Astrocyte of the spinal cord (primary cell): ENCODE data around the gene AMT.

Experiments
- DNase-seq: peaks from one replicate; pipeline ENCODE4 v3.0.0; 2011; ENCODE audit warnings: low read depth, low spot score
- H3K4me3 ChIP-seq: 2 replicates; pipeline ENCODE4 v1.5.1; 2011; ENCODE audit warnings: low read depth, mild to moderate bottlenecking, low read length, moderate library complexity
- in situ Hi-C: cut with HindIII; loops from 2 replicates; pipeline ENCODE4 v1.10.0; 2017; ENCODE audit warnings: low sequenced_read_pairs
- TF ChIP-seq, protein P1 (sequence below): IDR thresholded peaks from 2 replicates; pipeline ENCODE4 v1.5.1; 2012; ENCODE audit warnings: low read depth, mild to moderate bottlenecking, low read length, inconsistent platforms

Gene AMT

GRCh38 chr3:49414753-49415152 is 7.5 kb downstream of the AMT start:
- in situ Hi-C loops, result no loop called here
- H3K4me3 ChIP-seq, result no peak overlapping the region
- no peak for DNase-seq
- TF ChIP-seq, protein P1, sequence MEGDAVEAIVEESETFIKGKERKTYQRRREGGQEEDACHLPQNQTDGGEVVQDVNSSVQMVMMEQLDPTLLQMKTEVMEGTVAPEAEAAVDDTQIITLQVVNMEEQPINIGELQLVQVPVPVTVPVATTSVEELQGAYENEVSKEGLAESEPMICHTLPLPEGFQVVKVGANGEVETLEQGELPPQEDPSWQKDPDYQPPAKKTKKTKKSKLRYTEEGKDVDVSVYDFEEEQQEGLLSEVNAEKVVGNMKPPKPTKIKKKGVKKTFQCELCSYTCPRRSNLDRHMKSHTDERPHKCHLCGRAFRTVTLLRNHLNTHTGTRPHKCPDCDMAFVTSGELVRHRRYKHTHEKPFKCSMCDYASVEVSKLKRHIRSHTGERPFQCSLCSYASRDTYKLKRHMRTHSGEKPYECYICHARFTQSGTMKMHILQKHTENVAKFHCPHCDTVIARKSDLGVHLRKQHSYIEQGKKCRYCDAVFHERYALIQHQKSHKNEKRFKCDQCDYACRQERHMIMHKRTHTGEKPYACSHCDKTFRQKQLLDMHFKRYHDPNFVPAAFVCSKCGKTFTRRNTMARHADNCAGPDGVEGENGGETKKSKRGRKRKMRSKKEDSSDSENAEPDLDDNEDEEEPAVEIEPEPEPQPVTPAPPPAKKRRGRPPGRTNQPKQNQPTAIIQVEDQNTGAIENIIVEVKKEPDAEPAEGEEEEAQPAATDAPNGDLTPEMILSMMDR, result no peak

- peak overlapping the region; percentile 67 for H3K4me3 ChIP-seq
- no peak for DNase-seq
- TF ChIP-seq, protein P1, result no peak
- in situ Hi-C loops, result no loop called here
These were observed 8.9 kb downstream of the AMT start for GRCh38 chr3:49413338-49413734.

DNA sequence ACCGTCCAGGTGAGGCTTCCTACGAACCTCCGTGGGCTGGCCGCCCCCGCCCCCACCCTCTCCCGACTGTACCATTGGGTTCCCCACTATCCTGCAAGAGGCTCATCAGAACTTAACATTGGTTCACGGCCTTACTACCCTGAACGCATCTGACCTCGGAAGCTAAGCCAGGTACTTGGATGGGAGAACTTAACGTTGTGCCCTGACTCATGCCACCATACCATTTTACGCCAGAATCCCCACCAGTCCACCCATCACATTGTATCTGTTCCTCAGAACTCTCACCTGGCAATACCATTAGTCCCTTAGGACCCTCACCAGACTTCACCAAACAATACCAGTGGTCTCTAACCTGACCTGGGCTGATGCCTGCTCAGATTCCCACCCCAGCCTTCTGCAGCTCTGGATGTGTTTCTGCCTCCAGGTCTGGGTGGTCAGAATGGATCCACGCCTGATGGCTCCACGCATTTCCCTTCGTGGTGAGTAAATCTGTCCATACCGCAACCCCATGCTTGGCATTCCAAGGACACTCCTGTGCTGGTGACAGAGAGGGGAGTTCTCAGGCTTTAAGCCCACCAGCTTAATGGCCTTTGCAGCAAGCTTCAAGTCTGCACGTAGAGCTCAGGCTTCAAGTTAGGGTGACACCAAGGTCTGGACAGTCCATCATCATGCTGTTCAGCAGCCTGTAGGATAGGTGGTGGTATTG is 9.5 kb downstream of the AMT start:
- TF ChIP-seq, protein P1, result no peak
- in situ Hi-C loops, result no loop called here
- H3K4me3 ChIP-seq, result peak overlapping the region; percentile 67
- no peak for DNase-seq

DNA sequence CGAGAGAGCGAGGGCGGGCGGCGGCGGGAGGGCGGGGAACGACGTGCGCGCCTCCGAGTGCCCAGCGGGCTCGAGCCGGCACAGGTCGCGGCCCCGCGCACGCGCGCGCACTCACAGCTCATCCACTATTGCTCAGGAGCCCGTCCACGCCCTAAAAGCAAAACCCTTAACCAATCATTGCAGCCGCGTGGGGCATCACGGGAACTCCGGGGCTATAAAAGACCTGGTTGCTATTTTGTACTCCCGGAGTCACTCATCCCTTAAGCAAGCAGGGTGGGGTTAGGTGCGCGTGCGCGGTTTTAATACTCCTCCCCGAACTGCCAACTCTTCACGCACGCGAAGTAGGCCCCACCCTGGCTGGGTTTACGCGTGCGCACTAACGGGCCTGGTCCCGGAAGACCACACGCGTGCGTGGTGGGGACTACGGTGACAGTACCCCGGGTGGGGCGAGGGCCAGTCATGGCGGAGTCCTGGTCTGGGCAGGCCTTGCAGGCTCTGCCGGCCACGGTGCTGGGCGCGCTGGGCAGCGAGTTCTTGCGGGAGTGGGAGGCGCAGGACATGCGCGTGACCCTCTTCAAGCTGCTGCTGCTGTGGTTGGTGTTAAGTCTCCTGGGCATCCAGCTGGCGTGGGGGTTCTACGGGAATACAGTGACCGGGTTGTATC is 10.2 kb downstream of the AMT start, which contains the start of the genes RHOA and TCTA:
TSS of gene RHOA (minus strand) at position 9 of the 664 bp plus-strand sequence. CDS start 36,387 bp downstream, outside the sequence.
TSS of gene TCTA (plus strand) at position 456 of the 664 bp plus-strand sequence. CDS start at position 460, 4 bp downstream.
- TF ChIP-seq, protein P1, result no peak
- in situ Hi-C loops, result no loop called here
- peak; percentile 100 for DNase-seq
- peak within 1 kb of the TSS; percentile 83 for H3K4me3 ChIP-seq

DNA sequence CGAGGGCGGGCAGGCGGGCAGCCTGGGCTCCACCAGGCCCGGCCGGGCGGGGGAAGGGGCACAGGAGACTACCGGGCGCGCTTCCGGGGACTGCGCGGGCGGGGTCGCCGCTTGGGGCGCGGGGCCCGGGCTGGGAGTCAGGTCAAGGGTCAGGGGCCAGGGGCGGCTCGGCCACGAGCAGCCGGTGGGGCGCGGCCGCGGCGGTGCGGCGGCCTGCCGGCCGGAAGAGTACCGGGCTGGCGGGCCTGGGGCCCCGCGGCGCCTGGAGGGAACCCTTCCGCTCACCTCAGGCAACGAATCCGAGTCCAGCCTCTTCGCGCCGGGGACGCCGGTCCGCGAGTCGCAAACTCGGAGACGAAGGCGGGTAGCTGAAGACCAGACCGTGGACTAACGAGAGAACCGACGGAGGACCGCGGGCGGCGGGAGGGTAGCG is 10.7 kb downstream of the AMT start:
- in situ Hi-C loops, result no loop called here
- H3K4me3 ChIP-seq, result peak overlapping the region; percentile 83
- TF ChIP-seq, protein P1, result no peak
- no peak for DNase-seq

DNA sequence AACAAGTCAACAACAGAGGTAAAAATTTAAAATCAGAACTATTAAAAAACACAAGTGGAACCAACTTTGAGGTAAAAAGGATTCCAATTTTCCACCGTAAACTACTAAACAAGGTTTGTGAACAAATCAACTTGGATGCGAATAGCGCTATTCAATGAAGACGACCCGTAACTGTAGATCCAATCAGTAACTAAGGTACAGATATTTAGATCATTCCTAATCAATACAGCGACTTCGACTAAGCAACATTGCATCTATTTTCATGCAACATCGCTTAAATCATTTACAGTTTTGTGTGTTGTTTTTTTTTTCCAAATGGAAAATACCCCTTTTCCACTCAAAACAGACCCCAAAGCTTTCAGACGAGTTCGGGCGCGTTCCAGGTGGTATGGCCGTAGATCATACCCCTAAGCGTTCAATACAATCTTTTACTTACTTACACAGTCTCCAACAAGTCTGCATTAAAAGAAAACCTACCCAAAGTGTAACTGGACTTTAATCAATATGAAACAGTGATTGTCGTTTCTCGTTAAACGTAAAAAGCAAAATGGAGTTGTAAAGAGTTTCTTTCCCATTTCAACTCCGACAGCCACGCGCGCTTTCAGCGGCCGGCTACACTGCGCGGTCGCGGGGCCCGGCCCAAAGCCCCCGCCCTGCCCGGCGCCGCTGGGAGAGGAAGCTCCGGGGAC is 11.3 kb downstream of the AMT start:
- TF ChIP-seq, protein P1, result no peak
- H3K4me3 ChIP-seq, result peak overlapping the region; percentile 83
- DNase-seq, result peak; percentile 19
- in situ Hi-C loops, result no loop called here
